Measurements from ENCODE around the gene CNTD1.
"Not testable (repeated sequence)": the region's sequence is repeated elsewhere in the genome, so short reads cannot be mapped to it uniquely, and the experiment has no call there.

Gene CNTD1

GRCh38 chr17:42849451-42850181 is 51.0 kb downstream of the CNTD1 start:
- no peaks in the 10 kb centered on the region for H3K9me3 ChIP-seq (replicated peaks in 1 of 11)
- H3K27ac ChIP-seq: no peak overlapping the region
- peaks cover 10 to 22% (median 14%) of the 10 kb centered on the region in 11 experiments for H3K36me3 ChIP-seq
- no peak overlapping the region for H3K9ac ChIP-seq
- H3K4me2 ChIP-seq: peak overlapping the region in 4 of 11 experiments; percentile 9 to 51 (median 34); a peak in 5 of 22 replicates
- H3K4me1 ChIP-seq: peaks cover 0 to 51% (median 22%) of the 10 kb centered on the region in 10 experiments; a peak in 12 of 20 replicates
- H4K20me1 ChIP-seq: peaks cover 0 to 39% (median 25%) of the 10 kb centered on the region in 11 experiments; a peak in 16 of 22 replicates
- no peak for TF ChIP-seq Cebpa-rat (IDR thresholded peaks at IDR 0.05)
- no peak overlapping the region for H3K4me3 ChIP-seq
- no peaks in the 10 kb centered on the region for H3K27me3 ChIP-seq

GRCh38 chr17:42850954-42851353 is 52.3 kb downstream of the CNTD1 start, which contains the start of gene AOC3:
AOC3 (plus strand) TSS chr17:42851199; CDS start chr17:42851344, 145 bp downstream.
- Histone ChIP-seq H3K4me2 (peak within 1 kb of the TSS in 3 of 11 experiments; percentile 9 to 51 (median 50); a peak in 4 of 22 replicates), H3K27me3 (no peaks in the 10 kb centered on the region), H4K20me1 (peaks cover 0 to 25% (median 13%) of the 10 kb centered on the region in 11 experiments; a peak in 13 of 22 replicates), H3K9me3 (replicated peaks in 1 of 11) (no peaks in the 10 kb centered on the region), H3K4me3 (no peak within 1 kb of the TSS), H3K9ac (no peak within 1 kb of the TSS), H3K27ac (no peak within 1 kb of the TSS), H3K36me3 (peaks cover 0 to 9% (median under 1%) of the 10 kb centered on the region in 11 experiments; a peak in 12 of 22 replicates), H3K4me1 (peaks cover 0 to 51% (median 17%) of the 10 kb centered on the region in 10 experiments; a peak in 12 of 20 replicates)
- TF ChIP-seq Cebpa-rat (IDR thresholded peaks at IDR 0.05): no peak

GRCh38 chr17:42851371-42852240 is 52.9 kb downstream of the CNTD1 start:
- not testable (repeated sequence) for H3K9ac ChIP-seq; H3K9me3 ChIP-seq (replicated peaks in 1 of 11); H3K4me3 ChIP-seq; H3K4me2 ChIP-seq; H3K27ac ChIP-seq; H3K36me3 ChIP-seq; H3K27me3 ChIP-seq
- Histone ChIP-seq H3K4me1 (peaks cover 0 to 45% (median 14%) of the 10 kb centered on the region in 10 experiments; a peak in 11 of 20 replicates), H4K20me1 (peaks cover 0 to 19% (median 7%) of the 10 kb centered on the region in 11 experiments; a peak in 9 of 22 replicates)

- no peak overlapping the region for H3K4me3 ChIP-seq
- H4K20me1 ChIP-seq: peaks cover 0 to 11% (median 0%) of the 10 kb centered on the region in 11 experiments; a peak in 5 of 22 replicates
- no peaks in the 10 kb centered on the region for H3K9me3 ChIP-seq (replicated peaks in 1 of 11)
- H3K4me2 ChIP-seq: peak overlapping the region in 2 of 11 experiments; percentile 37 to 51; a peak in 3 of 22 replicates
- H3K4me1 ChIP-seq: peaks cover 0 to 38% (median 12%) of the 10 kb centered on the region in 10 experiments; a peak in 11 of 20 replicates
- H3K9ac ChIP-seq: no peak overlapping the region
- H3K27me3 ChIP-seq: no peaks in the 10 kb centered on the region
- TF ChIP-seq Cebpa-rat (IDR thresholded peaks at IDR 0.05): no peak
- H3K36me3 ChIP-seq: no peaks in the 10 kb centered on the region
- no peak overlapping the region for H3K27ac ChIP-seq
Observed at GRCh38 chr17:42852351-42852750, 53.7 kb downstream of the CNTD1 start.

- H4K20me1 ChIP-seq: peaks cover 0 to 5% (median 0%) of the 10 kb centered on the region in 11 experiments; a peak in 1 of 22 replicates
- H3K27ac ChIP-seq: no peak overlapping the region
- H3K9me3 ChIP-seq (replicated peaks in 1 of 11): no peaks in the 10 kb centered on the region
- H3K4me2 ChIP-seq: peak overlapping the region in 2 of 11 experiments; percentile 37 to 51; a peak in 4 of 22 replicates
- no peak for TF ChIP-seq Cebpa-rat (IDR thresholded peaks at IDR 0.05)
- H3K36me3 ChIP-seq: no peaks in the 10 kb centered on the region
- peaks cover 0 to 36% (median 12%) of the 10 kb centered on the region in 10 experiments; a peak in 11 of 20 replicates for H3K4me1 ChIP-seq
- H3K27me3 ChIP-seq: no peaks in the 10 kb centered on the region
- H3K9ac ChIP-seq: no peak overlapping the region
- H3K4me3 ChIP-seq: no peak overlapping the region
Observed at GRCh38 chr17:42853004-42853403, 54.3 kb downstream of the CNTD1 start.

- Histone ChIP-seq H3K27ac (no peak overlapping the region), H3K9me3 (replicated peaks in 1 of 11) (no peaks in the 10 kb centered on the region), H3K9ac (no peak overlapping the region), H4K20me1 (0 out of 22 replicates have a peak, but pooled peaks cover 0 to 5% (median 0%) of the 10 kb centered on the region in 11 experiments), H3K4me1 (peaks cover 0 to 36% (median 12%) of the 10 kb centered on the region in 10 experiments; a peak in 11 of 20 replicates), H3K36me3 (no peaks in the 10 kb centered on the region), H3K4me2 (no peak overlapping the region), H3K4me3 (no peak overlapping the region), H3K27me3 (no peaks in the 10 kb centered on the region)
- no peak for TF ChIP-seq Cebpa-rat (IDR thresholded peaks at IDR 0.05)
Observed at GRCh38 chr17:42853597-42853967, 54.9 kb downstream of the CNTD1 start.

GRCh38 chr17:42853968-42854790 is 55.5 kb downstream of the CNTD1 start:
- Histone ChIP-seq H3K4me3 (no peak overlapping the region), H3K4me2 (no peak overlapping the region), H3K9ac (no peak overlapping the region), H3K27me3 (no peaks in the 10 kb centered on the region), H3K9me3 (replicated peaks in 1 of 11) (no peaks in the 10 kb centered on the region), H4K20me1 (0 out of 22 replicates have a peak, but pooled peaks cover 0 to 2% (median 0%) of the 10 kb centered on the region in 11 experiments), H3K27ac (no peak overlapping the region), H3K4me1 (peaks cover 0 to 33% (median 11%) of the 10 kb centered on the region in 10 experiments; a peak in 11 of 20 replicates), H3K36me3 (no peaks in the 10 kb centered on the region)
- TF ChIP-seq Cebpa-rat (IDR thresholded peaks at IDR 0.05): no peak

- Histone ChIP-seq H3K27ac (no peak overlapping the region), H3K9me3 (replicated peaks in 1 of 11) (no peaks in the 10 kb centered on the region), H4K20me1 (no peaks in the 10 kb centered on the region), H3K4me2 (peak overlapping the region in 3 of 11 experiments; percentile 35 to 57 (median 50); a peak in 5 of 22 replicates), H3K9ac (no peak overlapping the region), H3K4me3 (no peak overlapping the region), H3K36me3 (no peaks in the 10 kb centered on the region), H3K27me3 (no peaks in the 10 kb centered on the region), H3K4me1 (peaks cover 0 to 24% (median 2%) of the 10 kb centered on the region in 10 experiments; a peak in 10 of 20 replicates)
- TF ChIP-seq Cebpa-rat (IDR thresholded peaks at IDR 0.05): no peak
Observed at GRCh38 chr17:42855048-42855596, 56.5 kb downstream of the CNTD1 start.

- H3K27ac ChIP-seq, H3K4me3 ChIP-seq: not testable (repeated sequence)
Observed at GRCh38 chr17:42856093-42856492, 57.4 kb downstream of the CNTD1 start.

GRCh38 chr17:42856516-42856915 is 57.9 kb downstream of the CNTD1 start:
- H3K4me3 ChIP-seq; H3K4me2 ChIP-seq; H4K20me1 ChIP-seq; H3K36me3 ChIP-seq; H3K27me3 ChIP-seq; H3K9ac ChIP-seq; H3K27ac ChIP-seq; H3K9me3 ChIP-seq (replicated peaks in 1 of 11): not testable (repeated sequence)
- H3K4me1 ChIP-seq: peaks cover 0 to 22% (median 0%) of the 10 kb centered on the region in 10 experiments; a peak in 7 of 20 replicates

More at GRCh38 chr17:42856093-42856492, 57.4 kb downstream of the CNTD1 start:
- H3K9me3 ChIP-seq (replicated peaks in 1 of 11); H3K4me2 ChIP-seq; H3K27me3 ChIP-seq; H3K36me3 ChIP-seq; H3K9ac ChIP-seq; H4K20me1 ChIP-seq: not testable (repeated sequence)
- H3K4me1 ChIP-seq: peaks cover 0 to 22% (median 0%) of the 10 kb centered on the region in 10 experiments; a peak in 7 of 20 replicates
